K562 (cell line): ENCODE data around the gene ANO9. TPM values are rescaled to one million over a fixed set of nuclear protein-coding genes. Genes with fewer than 3 reads are reported as not detected.
A peak's percentile ranks its signal among the peaks of the same experiment; 100 is the strongest.

Experiments
- ATAC-seq: fragments of 200-7000 bp; cut with Tn5 transposase; 3 replicates; pipeline ENCODE4 v1.9.1; 2020; ENCODE audit warnings: moderate library complexity
- BruUV-seq: library from RNA; stranded (reverse); fragments of 400-500 nt; replicated peaks from 2 replicates; lab custom pipeline; 2021; lab: Mats Ljungman, UMichigan
- CTCF ChIA-PET: fragments of 300-600 bp; formaldehyde crosslinking; extraction: SDS; loops from one replicate; lab custom pipeline; 2021; ENCODE audit warnings: low intra/inter-chr PET ratio; lab: Yijun Ruan, JAX
- POLR2A ChIA-PET: fragments of 300-600, 350-650 bp; sonication (Branson Sonifier 250); formaldehyde crosslinking; extraction: SDS; loops from one replicate; lab custom pipeline; 2021; ENCODE audit warnings: antibody characterized with exemption, inconsistent platforms; lab: Yijun Ruan, JAX
- DNase-seq, 4 experiments: peaks; one replicate each; pipeline versions ENCODE4 v3.0.0 to v3.0.0-alpha.2; 2011 to 2018; ENCODE audit warnings: low spot score in 3 of 4, mixed read lengths in 3 of 4; ENCODE audit errors: extremely low read depth in 1 of 4
- FAIRE-seq: peaks from 2 replicates; lab custom pipeline; 2011; peaks lifted over from hg19 to GRCh38; lab: Jason Lieb, UNC
- H2AFZ ChIP-seq: 2 replicates; pipeline ENCODE4 v1.6.0; 2011; ENCODE audit warnings: low read depth, low read length, control low read depth, inconsistent platforms
- H3K27ac ChIP-seq: fragments of 200-600 bp; 3 replicates; pipeline ENCODE4 v1.8.0; 2011; ENCODE audit warnings: low read depth, mild to moderate bottlenecking, control low read depth, inconsistent platforms, low read length, moderate library complexity, mixed read lengths; ENCODE audit errors: extremely low read depth
- H3K27me3 ChIP-seq, 2 experiments: fragments of 300-600 bp in 1 of 2; 2 replicates in 1 of 2; 3 replicates in 1 of 2; pipeline versions ENCODE4 v1.6.0 to v1.8.0; 2011; ENCODE audit warnings: inconsistent platforms in 2 of 2, low read length in 2 of 2, mild to moderate bottlenecking in 1 of 2, mixed read lengths in 1 of 2, moderate library complexity in 1 of 2; ENCODE audit not compliant: control insufficient read depth in 2 of 2, insufficient read depth in 2 of 2
- H3K36me3 ChIP-seq: fragments of 300-600 bp; 3 replicates; pipeline ENCODE4 v1.8.0; 2011; ENCODE audit warnings: mild to moderate bottlenecking, low read length, inconsistent platforms; ENCODE audit not compliant: control insufficient read depth, insufficient read depth
- H3K4me1 ChIP-seq, 2 experiments: fragments of 200-600 bp in 1 of 2; replicated peaks in 1 of 2; 2 replicates in 1 of 2; 3 replicates in 1 of 2; pipeline versions ENCODE4 v1.5.1 to v1.8.0; 2011; ENCODE audit warnings: inconsistent platforms in 2 of 2, low read length in 2 of 2, mild to moderate bottlenecking in 1 of 2, mixed read lengths in 1 of 2, moderate library complexity in 1 of 2; ENCODE audit not compliant: control insufficient read depth in 2 of 2, insufficient read depth in 2 of 2
- H3K4me2 ChIP-seq: 2 replicates; pipeline ENCODE4 v1.6.1; 2011; ENCODE audit warnings: low read length, control low read depth, inconsistent platforms, mixed read lengths; ENCODE audit not compliant: insufficient read depth
- H3K4me3 ChIP-seq: fragments of 200-600 bp; sonication (generic), shearing (Covaris generic); 2 replicates; pipeline ENCODE4 v1.5.1; 2016; ENCODE audit warnings: control low read depth, inconsistent platforms
- H3K79me2 ChIP-seq: fragments of 200-600 bp; 3 replicates; pipeline ENCODE4 v1.8.0; 2011; ENCODE audit warnings: low read length, inconsistent platforms; ENCODE audit not compliant: control insufficient read depth, insufficient read depth
- H3K9ac ChIP-seq, 2 experiments: 2 replicates each; pipeline versions ENCODE4 v1.6.0 to v1.6.1; 2011; ENCODE audit warnings: low read depth in 2 of 2, low read length in 2 of 2, control low read depth in 1 of 2, inconsistent platforms in 1 of 2, mild to moderate bottlenecking in 1 of 2, mixed read lengths in 1 of 2; ENCODE audit not compliant: insufficient read depth in 1 of 2
- H3K9me1 ChIP-seq: one replicate; pipeline ENCODE4 v1.6.0; 2011; ENCODE audit warnings: inconsistent platforms, mild to moderate bottlenecking, low read length, moderate library complexity; ENCODE audit not compliant: control insufficient read depth, insufficient read depth
- H3K9me3 ChIP-seq: replicated peaks from 2 replicates; pipeline ENCODE4 v1.5.1; 2011; ENCODE audit warnings: low read depth, low read length, inconsistent platforms; ENCODE audit not compliant: control insufficient read depth, insufficient read depth
- H4K20me1 ChIP-seq: replicated peaks from 2 replicates; pipeline ENCODE4 v1.6.1; 2011; ENCODE audit warnings: low read length, inconsistent platforms, mixed read lengths; ENCODE audit not compliant: control insufficient read depth, insufficient read depth
- ASH1L ChIP-seq: fragments of 450-650 bp; IDR thresholded peaks from 2 replicates; pipeline ENCODE4 v1.6.1; 2018; ENCODE audit warnings: borderline replicate concordance, mild to moderate bottlenecking, low read depth; ENCODE audit not compliant: partially characterized antibody
- NFIC ChIP-seq: fragments of 450-650 bp; IDR thresholded peaks from 2 replicates; pipeline ENCODE4 v1.6.1; 2017; ENCODE audit warnings: mild to moderate bottlenecking, inconsistent platforms
- TAF9B ChIP-seq: fragments of 450-650 bp; IDR thresholded peaks from 2 replicates; pipeline ENCODE4 v1.6.1; 2018; ENCODE audit warnings: mild to moderate bottlenecking; ENCODE audit not compliant: partially characterized antibody
- ZNF785 ChIP-seq: fragments of 250-450 bp; sonication (Bioruptor Pico); IDR thresholded peaks from 2 replicates; pipeline ENCODE4 v1.4.0; 2020; ENCODE audit warnings: mild to moderate bottlenecking
- WGBS: fragments of 100-300 bp; shearing (Covaris generic); methylation state at CpG from one replicate; pipeline ENCODE4 v1.1.6; 2016; ENCODE audit warnings: low coverage, mixed read lengths; ENCODE audit not compliant: insufficient coverage; ENCODE audit errors: missing lambda C conversion rate; 5-methylcytosine and 5-hydroxymethylcytosine counted together
- in situ Hi-C: fragments of 300-500 bp; cut with MboI; formaldehyde crosslinking; loops from 4 replicates; pipeline ENCODE4 v1.15.0; 2018; ENCODE audit warnings: inconsistent platforms, mixed read lengths
- intact Hi-C: fragments of 100-400 bp; cut with micrococcal nuclease; formaldehyde crosslinking; loops from 2 replicates; pipeline ENCODE4 v1.14.2; 2022
- polyA plus RNA-seq, 8 experiments: library from polyadenylated mRNA; depleted of rRNA in 4 of 8; stranded (reverse) in 5 of 8; unstranded in 3 of 8; fragments of >200 nt; fragmentation: Nextera tagmentation in 2 of 8; fragmentation: Illumina TruSeq in 1 of 8; extraction: Ambion mirVana in 2 of 8; extraction: Trizol in 1 of 8; gene quantifications; 2 replicates each; pipeline versions ENCODE4 v1.2.1 to v1.2.3, GENCODE V29; 2011 to 2014; ENCODE audit warnings: inconsistent platforms in 1 of 8, missing spikeins in 1 of 8
- total RNA-seq, 7 experiments: library from RNA; depleted of rRNA in 6 of 7; stranded (reverse); fragments of >200 nt in 6 of 7; fragmentation: Illumina TruSeq in 2 of 7; extraction: Trizol in 2 of 7; gene quantifications; 2 replicates each; pipeline versions ENCODE4 v1.2.1 to v1.2.3, GENCODE V29; 2011 to 2021; ENCODE audit warnings: low replicate concordance in 1 of 7

Gene ANO9
- total and polyA plus RNA-seq, 9 of the 15 experiments (the other 6 are each of a cell fraction or from before 2014, with no cell fraction given) = 0.20 to 14.5 (median 4.5) TPM

DNA sequence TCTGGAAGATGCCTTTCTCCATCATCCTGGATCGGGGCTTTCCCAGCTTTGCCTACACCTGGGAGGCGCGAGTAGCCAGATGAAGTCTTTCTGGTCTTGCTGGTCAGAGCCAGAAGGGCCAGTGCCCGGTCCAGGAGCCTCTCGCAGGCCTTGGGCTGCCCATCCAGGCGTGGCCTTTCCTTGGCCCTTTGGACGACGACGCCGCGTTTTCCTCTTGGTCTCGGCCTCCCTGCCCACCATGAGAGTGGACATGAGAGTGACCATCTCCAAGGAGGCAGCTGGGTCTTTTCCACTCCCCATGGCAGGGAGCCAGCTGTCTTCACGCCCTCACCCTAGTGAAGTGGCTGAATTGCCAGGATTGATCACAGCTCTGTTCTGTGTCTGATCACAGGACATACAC lies 11.8 kb upstream of the ANO9 start:
- ATAC-seq (no peak), FAIRE-seq (no peak), DNase-seq (no peak)
- no peak overlapping the region for H3K4me2 ChIP-seq
- H3K79me2 ChIP-seq = peaks cover 94% of the 10 kb centered on the region
- TF ChIP-seq ASH1L (no peak), NFIC (peak; percentile 25; the same call in 1 of the 2 replicates), ZNF785 (CRISPR knock-in tag) (no peak)
- in situ Hi-C loops = loop anchor here (5.0 kb wide), 1 partner anchor 49 kb away; no protein-coding TSS in a partner anchor
- no peak overlapping the region for H3K27ac ChIP-seq
- H3K27me3 ChIP-seq = no peaks in the 10 kb centered on the region
- H3K9me1 ChIP-seq = no peaks in the 10 kb centered on the region
- WGBS = 94% methylated on average over 7 of the region's 13 CpGs
- H3K4me3 ChIP-seq = no peak overlapping the region
- intact Hi-C loops = no loop called here
- no peaks in the 10 kb centered on the region for H4K20me1 ChIP-seq
- peaks cover 66% of the 10 kb centered on the region for H3K36me3 ChIP-seq
- H3K9ac ChIP-seq = peak overlapping the region in 1 of 2 experiments; percentile 12; a peak in 1 of 4 replicates
- no TSS peak for BruUV-seq
- no peaks in the 10 kb centered on the region for H3K9me3 ChIP-seq
- ChIA-PET POLR2A (interaction anchor here (0.6 to 1.2 kb wide), 3 partner anchors 13 to 66 kb away, joined by 3 read pairs; no protein-coding TSS in a partner anchor), CTCF (no interaction called here)
- peaks cover 19 to 60% of the 10 kb centered on the region in 2 experiments; a peak in 4 of 5 replicates for H3K4me1 ChIP-seq
- no peak overlapping the region for H2AFZ ChIP-seq

DNA sequence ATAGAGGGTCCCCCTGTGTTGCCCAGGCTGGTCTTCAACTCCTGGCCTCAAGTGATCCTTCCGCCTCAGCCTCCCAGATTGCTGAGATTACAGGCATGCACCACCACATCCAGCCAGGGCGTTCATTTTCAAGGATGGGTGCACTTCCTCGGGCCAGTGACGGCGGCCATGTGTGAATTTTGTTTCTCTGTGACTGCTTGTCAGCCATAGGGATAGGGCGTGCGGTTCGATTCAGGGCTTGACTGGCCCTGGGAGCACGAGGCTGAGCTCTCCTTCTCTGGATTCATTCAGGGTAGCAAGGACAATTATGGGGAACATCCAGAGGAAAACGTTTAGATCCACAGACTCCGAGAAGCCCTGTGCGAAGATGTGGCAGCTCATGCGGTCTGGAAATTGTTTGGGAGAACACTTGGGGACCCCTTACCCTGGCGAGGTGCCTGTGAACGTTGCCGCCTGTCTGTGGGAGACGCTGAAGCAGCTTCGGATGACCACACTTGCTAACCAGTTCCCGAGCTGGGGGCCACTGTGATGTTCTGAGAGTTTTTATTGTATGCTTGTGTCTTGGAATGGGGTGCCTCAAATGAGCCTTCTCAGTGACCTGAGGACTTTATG lies 11.2 kb upstream of the ANO9 start:
- Histone ChIP-seq H3K27me3 (no peaks in the 10 kb centered on the region), H3K9me3 (no peaks in the 10 kb centered on the region), H3K9ac (no peak overlapping the region), H3K9me1 (no peaks in the 10 kb centered on the region), H3K4me1 (peaks cover 19 to 65% of the 10 kb centered on the region in 2 experiments; a peak in 4 of 5 replicates), H3K4me2 (no peak overlapping the region), H3K4me3 (no peak overlapping the region), H2AFZ (no peak overlapping the region), H3K79me2 (peaks cover 95% of the 10 kb centered on the region), H4K20me1 (no peaks in the 10 kb centered on the region), H3K36me3 (peaks cover 65% of the 10 kb centered on the region; the same call in 2 of the 3 replicates), H3K27ac (no peak overlapping the region; the same call in 2 of the 3 replicates)
- 91% methylated on average over 16 of the region's 19 CpGs for WGBS
- ChIA-PET CTCF (no interaction called here), POLR2A (interaction anchor here (0.6 to 1.2 kb wide), 3 partner anchors 12 to 66 kb away, joined by 3 read pairs; no protein-coding TSS in a partner anchor)
- BruUV-seq = TSS peak; percentile 3
- in situ Hi-C loops (loop anchor here (5.0 kb wide), 1 partner anchor 49 kb away; no protein-coding TSS in a partner anchor), intact Hi-C loops (no loop called here)
- FAIRE-seq (no peak), DNase-seq (no peak), ATAC-seq (no peak)
- no peak for TF ChIP-seq TAF9B
